Measurements from ENCODE around the gene CBR3.

CBR3 gene

DNA sequence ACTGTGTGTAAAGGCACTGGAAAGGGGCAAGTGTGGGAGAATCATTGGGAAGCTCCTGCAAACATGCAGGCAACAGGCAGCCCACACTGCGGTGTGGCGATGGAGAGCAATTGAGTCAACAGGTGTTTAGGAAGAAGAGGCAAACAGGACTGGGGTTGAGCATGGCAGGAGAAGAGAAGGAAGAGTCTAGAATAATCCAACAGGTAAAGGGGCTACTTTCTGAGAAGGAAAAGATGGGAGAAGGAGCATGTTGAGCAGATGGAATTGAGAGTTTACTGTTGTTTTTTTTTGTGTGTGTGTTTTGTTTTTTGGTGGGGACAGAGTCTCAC is 25.9 kb downstream of the CBR3 start:
- no peak for TF ChIP-seq CTCF (IDR thresholded peaks at IDR 0.05; ENCODE audit: low read depth, low read length)
- H3K4me3 ChIP-seq (ENCODE audit: low read depth, low read length), result no peak overlapping the region

GRCh38 chr21:36162631-36163030 is 27.8 kb downstream of the CBR3 start:
- no peak for TF ChIP-seq CTCF (IDR thresholded peaks at IDR 0.05; ENCODE audit: low read depth, low read length)
- no peak overlapping the region for H3K4me3 ChIP-seq (ENCODE audit: low read depth, low read length)

DNA sequence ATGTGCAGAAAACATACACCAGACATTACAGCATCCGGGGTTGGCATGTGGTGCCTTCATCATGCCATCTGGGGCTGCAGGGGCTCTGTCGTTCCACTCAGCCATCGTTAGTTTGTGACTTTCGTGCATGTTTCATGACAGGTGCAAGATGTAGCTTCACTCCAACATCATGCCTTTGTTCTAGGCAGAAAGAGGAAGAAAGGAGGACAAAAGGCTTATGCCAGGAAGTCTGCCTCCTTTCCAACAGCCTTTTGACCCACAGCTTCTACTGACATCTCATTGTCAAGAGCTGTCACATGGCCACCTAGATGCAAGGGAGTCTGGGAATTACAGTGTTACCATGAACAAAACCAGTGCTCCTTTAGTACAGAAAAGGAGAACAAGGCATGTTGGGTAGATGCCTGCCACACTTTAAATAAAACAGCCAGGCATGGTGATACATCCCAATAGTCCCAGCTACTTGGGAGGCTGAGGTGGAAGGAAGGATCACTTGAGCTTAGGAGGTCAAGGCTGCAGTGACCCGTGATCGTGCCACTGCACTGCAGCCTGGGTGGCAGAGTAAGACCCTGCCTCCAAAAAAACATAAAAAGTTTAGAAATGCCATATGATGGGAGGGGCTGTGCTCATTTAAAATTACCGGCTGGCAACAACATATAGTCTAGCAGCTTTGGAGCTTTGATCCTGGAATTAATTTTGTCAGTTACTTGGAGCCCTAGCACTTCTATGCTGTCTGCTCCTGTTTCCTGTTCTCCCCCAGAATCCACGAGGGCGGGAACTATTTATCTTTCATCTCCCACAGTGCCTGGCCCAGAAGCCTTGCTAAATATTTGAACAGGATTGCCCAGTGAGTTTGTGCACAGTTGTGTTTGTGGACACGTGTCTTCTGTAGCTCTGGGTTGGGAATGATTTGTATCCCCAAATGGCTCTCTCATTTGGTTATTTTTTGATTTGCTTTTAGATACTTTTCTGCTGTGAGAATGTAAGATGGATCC is 29.2 kb downstream of the CBR3 start:
- no peak overlapping the region for H3K4me3 ChIP-seq (ENCODE audit: low read depth, low read length)
- TF ChIP-seq CTCF (IDR thresholded peaks at IDR 0.05; ENCODE audit: low read depth, low read length), result no peak

- TF ChIP-seq CTCF (IDR thresholded peaks at IDR 0.05; ENCODE audit: low read depth, low read length), result no peak
- no peak overlapping the region for H3K4me3 ChIP-seq (ENCODE audit: low read depth, low read length)
These were observed 30.5 kb downstream of the CBR3 start for GRCh38 chr21:36165356-36165755.

GRCh38 chr21:36166705-36167104 is 31.8 kb downstream of the CBR3 start:
- no peak for TF ChIP-seq CTCF (IDR thresholded peaks at IDR 0.05; ENCODE audit: low read depth, low read length)
- H3K4me3 ChIP-seq (ENCODE audit: low read depth, low read length), result no peak overlapping the region

DNA sequence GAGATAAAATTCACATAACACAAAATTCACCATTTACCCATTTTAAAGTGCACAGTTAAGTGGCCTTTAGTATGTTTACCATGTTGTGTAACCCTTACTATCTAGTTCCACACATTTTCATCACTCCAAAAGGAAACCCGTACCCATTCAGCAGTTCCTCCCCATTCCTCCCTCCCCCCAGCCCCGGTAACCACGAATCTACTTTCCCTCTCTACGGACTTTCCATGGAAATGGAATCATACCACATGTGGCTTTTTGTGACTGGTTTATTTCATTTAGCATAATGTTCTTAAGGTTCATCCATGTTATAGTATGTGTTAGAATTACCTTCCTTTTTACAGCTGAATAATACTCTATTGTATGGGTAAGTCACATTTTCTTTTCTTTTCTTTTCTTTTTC is 32.7 kb downstream of the CBR3 start:
- no peak overlapping the region for H3K4me3 ChIP-seq (ENCODE audit: low read depth, low read length)
- TF ChIP-seq CTCF (IDR thresholded peaks at IDR 0.05; ENCODE audit: low read depth, low read length), result no peak

GRCh38 chr21:36169470-36170128 is 34.7 kb downstream of the CBR3 start:
- no peak for TF ChIP-seq CTCF (IDR thresholded peaks at IDR 0.05; ENCODE audit: low read depth, low read length)

More at GRCh38 chr21:36169470-36170128, 34.7 kb downstream of the CBR3 start:
- H3K4me3 ChIP-seq (ENCODE audit: low read depth, low read length), result no peak overlapping the region
